Endothelial cell (in vitro differentiated cells): ENCODE data around the gene MRPL22. TPM values are rescaled to one million over a fixed set of nuclear protein-coding genes. Genes with fewer than 3 reads are reported as not detected.

Source experiments
- DNase-seq: peaks from one replicate; pipeline ENCODE4 v3.0.0; 2021; ENCODE audit warnings: low spot score
- H3K27ac Mint-ChIP-seq: one replicate; pipeline ENCODE4 v1.8.0; 2021; ENCODE audit warnings: mixed read lengths, inconsistent platforms; ENCODE audit not compliant: unreplicated experiment
- H3K27me3 Mint-ChIP-seq: one replicate; pipeline ENCODE4 v1.8.0; 2021; ENCODE audit warnings: mild to moderate bottlenecking, moderate library complexity, mixed read lengths, inconsistent platforms; ENCODE audit not compliant: unreplicated experiment
- H3K36me3 Mint-ChIP-seq: one replicate; pipeline ENCODE4 v1.8.0; 2021; ENCODE audit warnings: mild to moderate bottlenecking, low read depth, mixed read lengths, inconsistent platforms; ENCODE audit not compliant: unreplicated experiment
- H3K4me1 Mint-ChIP-seq: one replicate; pipeline ENCODE4 v1.8.0; 2021; ENCODE audit warnings: mild to moderate bottlenecking, mixed read lengths, inconsistent platforms; ENCODE audit not compliant: unreplicated experiment
- H3K4me3 Mint-ChIP-seq: one replicate; pipeline ENCODE4 v1.8.0; 2021; ENCODE audit warnings: mild to moderate bottlenecking, mixed read lengths, inconsistent platforms; ENCODE audit not compliant: unreplicated experiment
- H3K9me3 Mint-ChIP-seq: one replicate; pipeline ENCODE4 v1.8.0; 2021; ENCODE audit warnings: mixed read lengths, inconsistent platforms; ENCODE audit not compliant: unreplicated experiment
- total RNA-seq: library from RNA; stranded (reverse); fragmentation: NEBNext Ultra II Directional; extraction: Animal tissue kit (Norgen Biotek cat#: 25700); gene quantifications from one replicate; pipeline ENCODE4 v1.2.1, GENCODE V29; 2021; ENCODE audit not compliant: unreplicated experiment
- TF ChIP-seq, protein P1 (sequence below): fragments of 200-600 bp; sonication (generic); IDR thresholded peaks from one replicate; pipeline ENCODE4 v1.5.0; 2021; ENCODE audit warnings: antibody characterized with exemption; ENCODE audit not compliant: unreplicated experiment

MRPL22 gene
- total RNA-seq, 1 donor from 2014 or later: 63.6 TPM

GRCh38 chr5:154989626-154990025 is 48.8 kb downstream of the MRPL22 start:
- H3K4me1 Mint-ChIP-seq: no peaks in the 10 kb centered on the region

DNA sequence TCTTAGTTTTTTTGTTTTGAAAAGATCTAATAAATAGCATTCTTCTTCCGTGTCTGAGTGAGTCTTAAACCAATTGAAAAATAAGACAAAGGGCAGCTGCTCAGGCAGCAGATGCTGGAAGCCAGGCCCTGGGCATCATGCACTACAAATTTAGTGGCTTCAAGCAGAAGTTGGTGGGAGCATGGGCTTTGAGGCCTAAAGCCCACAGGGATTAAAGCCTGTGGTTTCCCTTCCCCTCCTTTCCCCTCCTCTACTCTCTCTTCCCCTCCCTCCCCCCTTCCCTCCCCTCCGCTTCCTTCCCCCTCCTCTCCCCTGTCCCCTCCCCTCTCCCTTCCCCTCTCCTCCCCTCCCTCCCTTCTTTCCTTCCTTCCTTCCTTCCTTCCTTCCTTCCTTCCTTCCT is 52.6 kb downstream of the MRPL22 start:
- TF ChIP-seq, protein P1, sequence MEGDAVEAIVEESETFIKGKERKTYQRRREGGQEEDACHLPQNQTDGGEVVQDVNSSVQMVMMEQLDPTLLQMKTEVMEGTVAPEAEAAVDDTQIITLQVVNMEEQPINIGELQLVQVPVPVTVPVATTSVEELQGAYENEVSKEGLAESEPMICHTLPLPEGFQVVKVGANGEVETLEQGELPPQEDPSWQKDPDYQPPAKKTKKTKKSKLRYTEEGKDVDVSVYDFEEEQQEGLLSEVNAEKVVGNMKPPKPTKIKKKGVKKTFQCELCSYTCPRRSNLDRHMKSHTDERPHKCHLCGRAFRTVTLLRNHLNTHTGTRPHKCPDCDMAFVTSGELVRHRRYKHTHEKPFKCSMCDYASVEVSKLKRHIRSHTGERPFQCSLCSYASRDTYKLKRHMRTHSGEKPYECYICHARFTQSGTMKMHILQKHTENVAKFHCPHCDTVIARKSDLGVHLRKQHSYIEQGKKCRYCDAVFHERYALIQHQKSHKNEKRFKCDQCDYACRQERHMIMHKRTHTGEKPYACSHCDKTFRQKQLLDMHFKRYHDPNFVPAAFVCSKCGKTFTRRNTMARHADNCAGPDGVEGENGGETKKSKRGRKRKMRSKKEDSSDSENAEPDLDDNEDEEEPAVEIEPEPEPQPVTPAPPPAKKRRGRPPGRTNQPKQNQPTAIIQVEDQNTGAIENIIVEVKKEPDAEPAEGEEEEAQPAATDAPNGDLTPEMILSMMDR: no peak
- DNase-seq: no peak
- Mint-ChIP-seq H3K27me3 (peaks cover 2% of the 10 kb centered on the region), H3K4me3 (no peak overlapping the region), H3K36me3 (no peaks in the 10 kb centered on the region), H3K4me1 (no peaks in the 10 kb centered on the region), H3K9me3 (no peaks in the 10 kb centered on the region), H3K27ac (no peak overlapping the region)

More at GRCh38 chr5:154989626-154990025, 48.8 kb downstream of the MRPL22 start:
- no peak for DNase-seq
- Mint-ChIP-seq H3K36me3 (no peaks in the 10 kb centered on the region), H3K4me3 (no peak overlapping the region), H3K9me3 (no peaks in the 10 kb centered on the region), H3K27ac (no peak overlapping the region), H3K27me3 (peaks cover 2% of the 10 kb centered on the region)
- TF ChIP-seq, protein P1: no peak

DNA sequence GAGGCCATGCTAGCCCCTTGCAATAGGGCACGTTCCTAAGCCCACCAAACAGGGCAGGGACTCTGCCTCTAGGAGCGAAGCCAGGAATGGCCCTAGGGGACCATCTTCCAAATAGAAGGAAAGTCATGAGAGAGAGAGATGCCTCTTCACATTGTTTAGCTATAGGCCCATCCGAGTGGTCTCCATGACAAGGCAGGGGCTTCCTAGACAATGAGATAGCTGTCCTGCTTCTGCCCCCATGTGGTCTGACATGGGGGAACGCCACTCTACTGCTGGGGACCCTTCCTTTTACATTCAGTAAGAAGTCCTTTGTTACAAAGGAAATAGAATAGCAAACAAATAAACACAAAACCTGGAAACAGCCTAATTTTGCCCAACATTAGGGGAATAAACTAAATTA is 54.8 kb downstream of the MRPL22 start:
- H3K27ac Mint-ChIP-seq: no peak overlapping the region

DNA sequence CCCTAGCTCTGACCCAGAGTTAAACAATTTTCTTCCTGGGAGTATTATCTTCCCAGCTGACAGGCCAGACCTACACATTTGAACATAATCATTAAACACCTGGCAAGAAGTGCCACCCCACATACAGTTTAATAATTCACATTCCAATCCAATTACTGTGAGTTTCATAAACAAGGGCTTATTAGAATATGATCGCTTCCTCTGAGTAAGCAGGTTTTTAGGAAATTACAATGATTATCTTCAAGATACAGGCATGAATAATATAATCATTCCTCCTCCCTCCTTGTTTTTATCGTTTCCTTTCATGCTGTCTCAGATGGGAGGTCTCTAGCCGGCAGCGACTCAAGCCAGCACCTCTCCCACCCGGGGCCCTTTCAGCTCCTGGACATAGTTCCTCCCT is 56.9 kb downstream of the MRPL22 start:
- H3K4me3 Mint-ChIP-seq: no peak overlapping the region
- no peaks in the 10 kb centered on the region for H3K9me3 Mint-ChIP-seq
- TF ChIP-seq, protein P1: no peak
- no peaks in the 10 kb centered on the region for H3K4me1 Mint-ChIP-seq
- peaks cover 3% of the 10 kb centered on the region for H3K27me3 Mint-ChIP-seq
- H3K27ac Mint-ChIP-seq: no peak overlapping the region
- no peaks in the 10 kb centered on the region for H3K36me3 Mint-ChIP-seq
- DNase-seq: no peak

More for the DNA sequence above, 54.8 kb downstream of the MRPL22 start:
- peak; percentile 48 for DNase-seq
- no peaks in the 10 kb centered on the region for H3K4me1 Mint-ChIP-seq
- H3K9me3 Mint-ChIP-seq: no peaks in the 10 kb centered on the region
- no peaks in the 10 kb centered on the region for H3K36me3 Mint-ChIP-seq
- TF ChIP-seq, protein P1: peak; percentile 49
- no peak overlapping the region for H3K4me3 Mint-ChIP-seq
- H3K27me3 Mint-ChIP-seq: peaks cover 2% of the 10 kb centered on the region

DNA sequence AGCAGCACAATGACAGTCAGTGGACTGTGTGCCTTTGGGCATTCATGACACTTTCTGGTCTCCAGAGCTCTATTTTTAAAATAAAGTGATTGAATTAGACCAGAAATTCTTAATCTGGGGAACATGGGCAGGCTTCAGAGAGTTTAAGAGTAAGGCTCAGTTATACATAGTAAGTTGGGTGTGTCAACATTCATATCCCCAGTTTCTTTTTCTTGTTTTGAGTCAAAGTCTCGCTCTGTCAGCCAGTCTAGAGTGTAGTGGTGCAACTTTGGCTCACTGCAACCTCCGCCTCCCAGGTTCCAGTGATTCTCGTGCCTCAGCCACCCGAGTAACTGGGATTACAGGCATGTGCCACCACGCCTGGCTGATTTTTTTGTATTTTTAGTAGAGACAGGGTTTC is 59.0 kb downstream of the MRPL22 start:
- Mint-ChIP-seq H3K4me3 (no peak overlapping the region), H3K9me3 (no peaks in the 10 kb centered on the region), H3K36me3 (no peaks in the 10 kb centered on the region), H3K27me3 (peaks cover 3% of the 10 kb centered on the region), H3K4me1 (no peaks in the 10 kb centered on the region), H3K27ac (no peak overlapping the region)
- TF ChIP-seq, protein P1: no peak
- no peak for DNase-seq
